Heart left ventricle (tissue), 13 donors: Measurements from ENCODE around the gene TBL1XR1.

Experiments used
- CTCF ChIP-seq, 12 donors: fragments of 200-600 bp; sonication (generic) in 4 of 12; IDR thresholded peaks; one replicate each; pipeline versions ENCODE4 v1.5.0 to v1.8.0; 2018 to 2022; ENCODE audit warnings: antibody characterized with exemption in 12 of 12, mild to moderate bottlenecking in 5 of 12
- POLR2A ChIP-seq, 2 donors: fragments of 450-650 bp; IDR thresholded peaks; one replicate each; pipeline ENCODE4 v1.6.1; 2017; ENCODE audit warnings: antibody characterized with exemption in 2 of 2, mild to moderate bottlenecking in 2 of 2, moderate library complexity in 2 of 2
- donor health status: ischemic (EF 13 %, LVEDD 7.1; RV severe dilation, severe dysfunction).
- donor health status: DM: no; HTN: yes; CAD: no.
- donor health status: DM: no; HTN: no; CAD: no.
- donor health status: ischemic (EF 25% LVEDD 6.9; RV normal size, moderate dysfunction).
- donor health status: ischemic (EF 25% LVEDD 5.7; RV mildly dilated, moderate dysfunction).
- donor health status: ischemic (EF 35%, LVEDD 5.7; RV mildly dilated, moderate dysfunction).
- donor health status: nonischemic (EF 11% LVEDD 7.7; RV severe dilation, severe dysfunction).
- donor health status: DM: yes; HTN: yes; CAD: no.
- donor health status: PGD.
- donor health status: ischemic (EF 29% LVEDD 5.4; RV normal size, mild dysfunction).
- donor health status: nonischemic (EF 23%, LVEDD 6.1; RV moderate dilation, normal function).

GRCh38 chr3:177182352-177182751 lies 14.9 kb downstream of the TBL1XR1 start:
- TF ChIP-seq CTCF (IDR thresholded peaks at IDR 0.05): no peak
- TF ChIP-seq POLR2A (IDR thresholded peaks at IDR 0.05): no peak
